GM18907 (cell line): ENCODE data around the gene PDE6H.

Experiments used
- ATAC-seq: cut with Tn5 transposase; IDR thresholded peaks from one replicate; pipeline ENCODE4 v1.9.1; 2021; ENCODE audit warnings: mild to moderate bottlenecking, moderate library complexity; ENCODE audit not compliant: unreplicated experiment

PDE6H gene

GRCh38 chr12:14968478-14968877 is 4.4 kb upstream of the PDE6H start:
- ATAC-seq: no peak

- ATAC-seq: no peak
These were observed 2.4 kb upstream of the PDE6H start for GRCh38 chr12:14970473-14970872.

DNA sequence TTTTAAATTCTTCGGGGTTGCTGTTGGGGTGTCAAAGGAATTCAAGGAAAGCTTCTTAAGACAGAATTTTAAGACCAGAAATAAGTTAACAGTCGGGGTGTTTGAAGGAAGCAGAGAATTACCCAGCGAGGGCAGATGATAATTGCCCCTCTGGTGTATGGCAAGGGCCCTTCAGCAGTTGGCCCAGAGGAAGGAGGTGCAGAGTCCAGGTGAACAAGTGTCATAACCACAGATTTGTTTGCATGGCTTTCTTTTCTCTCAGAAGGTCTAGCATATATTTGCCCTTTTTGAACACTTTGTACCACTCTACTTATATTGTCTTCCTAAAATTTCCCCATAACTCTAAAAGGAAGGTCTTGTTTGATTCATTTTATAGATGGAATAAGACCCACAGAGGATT is 1.8 kb downstream of the PDE6H start:
- no peak for ATAC-seq

DNA sequence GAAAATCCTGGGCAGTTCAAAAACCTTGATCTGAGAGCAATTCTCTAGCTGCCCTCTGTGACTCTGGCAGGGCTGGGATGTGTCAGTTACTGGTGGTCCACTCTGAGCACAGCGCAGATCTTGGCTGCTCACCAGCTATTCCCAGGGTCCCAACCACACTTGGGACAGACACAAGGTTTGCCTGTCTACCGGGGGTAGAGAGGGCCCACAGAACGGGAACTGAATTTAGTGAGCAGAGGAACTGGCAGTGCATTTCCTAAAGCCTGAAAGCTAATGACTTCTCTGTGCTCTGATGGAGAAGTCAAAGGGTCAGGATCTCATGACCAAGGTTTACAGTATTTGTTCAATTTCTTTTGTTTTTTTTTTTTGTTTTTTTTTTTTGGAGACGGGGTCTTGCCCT is 2.6 kb downstream of the PDE6H start:
- no peak for ATAC-seq

DNA sequence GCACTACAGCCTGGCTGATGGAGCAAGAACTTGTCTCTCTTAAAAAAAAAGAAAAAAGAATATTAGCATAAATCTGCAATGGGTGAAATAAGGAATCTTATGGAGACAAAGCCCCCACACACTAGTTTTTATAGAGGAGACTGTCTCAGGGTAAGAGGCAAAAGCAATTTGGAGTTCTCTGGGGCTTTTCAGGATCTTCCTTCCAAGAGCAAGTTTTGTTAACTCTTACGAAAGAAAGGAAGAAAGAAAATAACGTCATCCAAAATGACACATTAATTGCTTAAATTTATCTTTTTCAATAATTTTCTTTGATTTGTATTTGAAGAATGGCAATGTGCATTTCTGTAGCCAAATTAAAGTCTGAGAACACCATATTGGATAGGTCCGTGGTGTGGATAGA is 3.8 kb downstream of the PDE6H start:
- ATAC-seq: no peak

DNA sequence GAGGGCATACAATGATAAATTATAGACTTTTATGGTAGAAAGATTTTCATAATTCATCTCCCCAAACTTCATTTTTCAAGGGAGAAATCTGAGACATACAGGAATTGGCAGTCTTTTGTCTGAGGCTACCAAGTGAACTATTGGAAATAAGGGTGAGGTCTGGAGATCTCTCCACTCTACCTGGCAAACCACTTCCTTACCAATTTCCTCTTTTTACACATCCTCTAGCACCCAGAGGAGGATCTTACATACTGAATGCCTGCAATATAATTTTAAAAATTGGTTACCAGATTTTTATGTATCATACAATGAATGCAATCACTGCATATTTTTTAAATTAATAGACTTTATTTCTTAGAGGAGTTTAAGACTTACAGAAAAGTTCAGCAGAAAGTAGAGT is 6.6 kb downstream of the PDE6H start:
- no peak for ATAC-seq

DNA sequence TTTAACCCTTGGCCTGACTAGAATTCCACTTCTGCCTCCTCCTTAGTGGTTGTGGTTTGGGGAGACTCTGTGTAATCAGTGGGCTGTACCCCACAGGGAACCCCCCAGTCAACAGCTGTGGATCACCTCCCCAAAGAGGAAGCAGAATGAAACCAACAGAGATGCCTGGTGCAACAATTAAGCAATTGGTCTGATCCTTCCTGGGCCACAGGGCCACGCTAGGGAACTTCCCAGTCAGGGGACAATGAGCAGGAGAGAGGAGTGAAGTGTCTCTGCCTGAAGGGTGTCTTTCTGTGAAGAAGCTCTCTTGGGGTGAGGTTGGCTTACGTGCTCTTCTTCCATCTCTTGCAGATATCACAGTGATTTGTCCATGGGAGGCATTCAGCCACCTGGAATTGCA is 8.2 kb downstream of the PDE6H start:
- no peak for ATAC-seq

DNA sequence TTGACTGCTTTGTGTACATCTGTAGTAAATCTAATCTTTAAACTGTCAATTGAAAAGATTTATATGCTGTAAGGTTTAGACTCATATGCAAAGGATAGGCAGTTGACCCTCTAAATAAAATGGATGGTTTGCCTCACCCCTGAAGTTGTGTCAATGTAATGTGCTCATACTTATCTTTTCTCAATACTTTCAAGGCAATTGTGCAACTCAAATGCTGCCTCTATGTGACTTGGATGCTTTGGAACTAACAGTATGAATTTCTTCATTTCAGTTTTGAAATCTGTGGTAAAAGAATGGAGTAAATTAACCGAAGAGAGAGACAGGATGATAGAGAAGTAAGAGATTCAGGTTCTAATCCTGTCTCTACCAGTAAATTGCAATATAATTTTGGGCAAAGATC is 9.7 kb downstream of the PDE6H start:
- no peak for ATAC-seq

- ATAC-seq: no peak
These were observed 10.1 kb downstream of the PDE6H start for GRCh38 chr12:14982991-14983390.

GRCh38 chr12:14984036-14984435 is 11.2 kb downstream of the PDE6H start:
- no peak for ATAC-seq

DNA sequence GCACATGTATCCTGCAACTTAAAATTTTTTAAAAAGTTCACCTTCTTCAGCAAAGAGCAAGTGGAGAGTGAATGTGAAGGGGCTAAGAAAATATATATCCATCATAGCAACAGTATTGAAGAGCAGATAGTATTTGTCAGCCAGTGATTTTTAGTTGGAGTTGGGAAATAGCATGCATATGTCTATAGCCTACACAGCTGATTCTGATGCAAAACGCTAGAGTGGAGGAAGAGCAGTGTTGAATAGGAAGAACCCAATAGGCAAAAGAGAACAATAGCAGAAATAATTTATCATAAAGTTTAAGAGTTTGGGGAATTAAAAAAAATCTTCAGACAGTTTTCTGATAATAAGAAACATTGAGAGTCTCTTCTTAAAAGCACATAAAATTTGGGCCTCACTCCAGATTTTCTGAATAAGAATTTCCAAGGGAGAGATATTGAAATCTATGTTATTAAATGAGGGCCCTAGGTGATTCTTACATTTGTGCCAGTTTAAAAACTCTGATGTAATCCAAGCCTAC is 12.0 kb downstream of the PDE6H start:
- no peak for ATAC-seq

DNA sequence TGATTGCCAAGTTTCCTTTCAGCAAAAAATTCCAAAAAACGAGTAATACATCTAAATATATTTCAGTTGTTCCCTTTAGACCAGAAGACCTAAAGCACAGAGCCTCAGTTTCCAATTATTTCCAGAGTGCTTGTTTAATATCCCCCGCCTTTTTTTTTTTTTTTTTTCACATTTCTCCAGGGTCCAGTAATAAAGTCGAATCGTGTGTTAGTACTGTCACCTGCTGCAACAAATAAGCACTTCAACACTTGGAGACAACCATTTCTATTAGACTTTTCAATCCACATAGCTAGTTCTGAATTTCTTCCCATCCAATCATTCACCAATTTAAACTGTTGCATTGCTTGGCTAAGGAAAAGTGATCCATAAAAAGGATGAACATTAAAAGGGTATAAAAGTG is 13.6 kb downstream of the PDE6H start:
- no peak for ATAC-seq

DNA sequence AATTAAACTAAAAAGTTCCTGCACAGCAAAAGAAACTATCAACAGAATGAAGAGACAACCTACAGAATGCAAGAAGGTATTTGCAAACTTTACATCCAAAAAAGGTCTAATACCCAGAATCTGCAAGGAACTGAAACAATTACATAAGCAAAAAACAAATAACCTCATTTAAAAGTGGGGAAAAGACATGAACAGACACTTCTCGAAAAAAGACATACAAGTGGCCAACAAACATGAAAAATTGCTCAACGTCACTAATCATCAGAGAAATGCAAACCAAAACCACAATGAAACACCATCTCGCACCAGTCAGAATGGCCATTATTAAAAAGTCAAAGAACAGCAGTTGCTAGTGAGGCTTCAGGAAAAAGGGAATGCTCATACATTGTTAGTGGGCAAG is 15.2 kb downstream of the PDE6H start:
- ATAC-seq: no peak

DNA sequence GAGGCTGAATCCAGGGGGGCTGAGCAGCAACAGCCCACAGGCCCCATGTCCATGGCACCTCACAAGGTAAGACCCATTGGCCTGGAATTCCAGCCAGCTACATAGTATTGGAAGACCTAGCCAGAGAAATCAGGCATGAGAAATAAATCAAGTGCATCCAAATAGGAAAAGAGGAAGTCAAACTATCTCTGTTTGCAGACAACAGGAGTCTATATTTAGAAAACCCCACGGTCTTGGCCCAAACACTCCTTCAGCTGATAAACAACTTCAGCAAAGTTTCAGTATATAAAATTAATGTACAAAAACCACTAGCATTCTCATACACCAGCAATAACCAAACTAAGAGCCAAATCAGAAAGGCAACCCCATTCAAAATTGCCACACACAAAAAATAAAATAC is 16.9 kb downstream of the PDE6H start:
- no peak for ATAC-seq

DNA sequence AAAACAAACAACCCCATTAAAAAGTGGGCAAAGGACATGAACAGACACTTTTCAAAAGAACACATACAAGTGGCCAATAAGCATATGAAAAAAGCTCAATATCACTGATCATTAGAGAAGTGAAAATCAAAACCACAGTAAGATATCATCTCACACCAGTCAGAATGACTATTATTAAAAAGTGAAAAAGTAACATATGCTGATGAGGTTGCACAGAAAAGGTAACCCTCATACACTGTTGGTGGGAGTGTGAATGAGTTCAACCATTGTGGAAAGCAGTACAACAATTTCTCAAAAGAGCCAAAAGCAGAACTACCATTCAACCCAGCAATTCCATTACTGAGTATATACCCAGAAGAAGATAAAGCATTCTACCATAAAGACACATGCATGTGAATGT is 18.2 kb downstream of the PDE6H start:
- no peak for ATAC-seq

DNA sequence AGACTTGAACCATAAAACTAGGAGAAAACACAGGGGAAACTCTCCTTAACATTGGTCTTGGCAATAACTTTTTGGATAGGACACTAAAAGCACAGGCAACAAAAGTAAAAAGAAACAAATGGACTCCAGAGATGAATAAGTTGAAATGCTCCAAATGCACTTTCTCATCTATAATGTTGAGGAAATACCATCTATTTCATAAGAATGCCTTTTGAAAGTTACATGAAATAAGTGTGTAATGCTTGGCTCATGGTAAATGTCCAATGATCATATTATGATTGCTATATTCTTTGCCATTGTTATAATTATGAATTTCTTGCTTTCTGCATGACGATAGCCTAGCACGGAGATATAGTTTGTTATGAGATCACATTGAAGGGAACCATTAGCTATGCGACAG is 19.8 kb downstream of the PDE6H start:
- no peak for ATAC-seq

DNA sequence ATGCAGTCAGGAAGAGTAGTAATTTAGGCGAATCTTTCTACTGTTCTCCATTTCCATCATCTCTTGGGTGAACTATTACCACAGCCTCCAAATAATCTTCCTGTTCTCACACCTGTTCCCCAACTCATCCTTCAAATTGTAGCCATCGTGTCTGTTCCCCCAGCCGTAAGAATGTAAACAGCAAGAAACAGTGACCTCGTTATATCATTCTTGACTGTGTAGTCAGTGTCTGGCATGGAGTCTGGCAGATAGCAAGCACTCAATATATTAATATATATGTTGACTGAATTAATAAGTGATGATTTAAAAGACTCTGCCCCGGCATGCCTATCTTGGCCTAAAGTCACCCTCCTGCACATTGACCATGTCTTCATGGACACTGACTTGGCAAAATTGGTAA is 20.3 kb downstream of the PDE6H start:
- no peak for ATAC-seq

- ATAC-seq: no peak
These were observed 20.9 kb downstream of the PDE6H start for GRCh38 chr12:14993537-14994266.

GRCh38 chr12:14994610-14995009 is 21.8 kb downstream of the PDE6H start:
- ATAC-seq: no peak

DNA sequence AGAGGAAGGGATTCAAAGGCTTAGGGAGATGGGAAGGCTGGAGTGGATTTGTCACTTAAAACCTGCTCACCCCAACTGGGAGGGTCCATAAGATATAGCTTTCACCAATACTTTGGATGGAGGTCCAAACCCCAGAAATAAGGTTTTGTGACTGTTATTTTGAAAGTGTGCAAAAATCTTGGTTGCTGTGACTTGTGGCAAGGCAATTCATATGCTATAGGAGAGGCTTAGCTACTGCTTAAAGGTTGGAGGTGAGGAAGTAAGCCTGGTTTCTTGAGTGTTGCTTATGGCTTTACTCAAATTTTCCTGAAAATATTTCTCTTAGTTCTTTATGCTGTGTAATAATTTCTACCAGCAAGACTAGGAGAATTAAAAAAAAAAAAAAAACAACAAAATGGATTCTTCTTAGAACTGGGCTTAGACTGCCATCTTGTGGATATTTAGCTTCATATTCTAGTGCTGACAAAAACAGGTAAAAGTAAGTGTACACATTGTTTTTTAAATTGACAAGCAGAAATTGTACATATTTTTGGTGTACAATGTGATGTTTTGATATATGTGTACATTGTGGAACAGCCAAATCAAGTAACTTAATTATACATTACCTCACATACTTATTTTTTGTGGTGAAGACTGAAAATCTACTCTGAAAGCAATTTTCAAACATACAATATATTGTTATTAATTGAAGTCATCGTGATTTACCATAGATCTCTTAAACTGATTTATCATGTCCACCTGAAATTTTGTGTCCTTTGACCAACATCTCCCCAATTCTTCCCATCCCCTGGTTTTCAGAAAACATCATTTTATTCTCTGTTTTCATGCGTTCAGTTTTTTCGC is 23.0 kb downstream of the PDE6H start:
- no peak for ATAC-seq

DNA sequence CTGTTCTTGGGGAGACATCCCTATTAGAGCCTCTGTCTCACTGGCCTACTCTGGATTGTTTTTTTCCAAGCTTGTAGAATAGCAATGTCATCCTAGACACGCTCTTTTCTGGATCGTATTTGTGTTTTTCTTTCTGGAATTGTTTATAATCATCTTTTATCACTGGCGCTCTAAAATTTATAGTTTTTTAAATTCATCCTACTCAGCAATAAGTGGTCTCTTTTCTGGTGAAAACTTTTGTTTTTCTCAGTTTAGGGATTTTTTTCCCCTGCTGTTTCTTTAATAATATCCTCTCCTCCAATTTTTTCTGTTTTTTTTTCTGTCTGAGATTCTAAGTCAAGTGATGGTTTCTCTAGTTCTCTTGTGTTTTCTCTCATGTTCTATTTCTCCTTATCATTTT is 25.2 kb downstream of the PDE6H start:
- ATAC-seq: no peak

GRCh38 chr12:14999021-14999694 is 26.3 kb downstream of the PDE6H start:
- ATAC-seq: no peak
